ENCODE results near the gene ARFGAP2. TPM values are rescaled to one million over a fixed set of nuclear protein-coding genes. Genes with fewer than 3 reads are reported as not detected.

The ARFGAP2 gene
- total RNA-seq, 1 experiment from 2014 or later: 122 TPM

DNA sequence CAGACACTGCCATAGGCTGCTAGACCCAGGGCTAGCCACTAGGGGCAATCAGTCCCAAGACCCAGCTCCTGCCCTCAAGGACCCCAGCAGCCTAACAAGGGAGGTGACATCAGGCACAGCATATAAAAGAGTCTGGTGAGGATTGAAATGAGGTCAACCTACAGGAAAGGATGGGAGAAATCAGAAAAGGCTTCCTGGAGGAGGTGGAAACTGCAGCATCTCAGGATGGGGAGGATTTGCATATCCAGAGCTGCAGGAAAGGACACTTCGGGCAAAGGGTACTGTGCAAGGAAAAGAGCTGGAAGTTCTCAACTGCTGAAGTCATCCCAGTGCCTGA, 2.9 kb upstream of the ARFGAP2 start:
- Histone ChIP-seq H3K27ac (no peak overlapping the region), H2AFZ (no peak overlapping the region), H3K4me1 (replicated peaks; ENCODE audit: insufficient read depth) (peaks cover 17% of the 10 kb centered on the region), H3K79me2 (ENCODE audit: low read depth) (peaks cover 43% of the 10 kb centered on the region), H3K9me2 (ENCODE audit: insufficient read depth) (no peaks in the 10 kb centered on the region), H3K4me2 (no peak overlapping the region), H3K4me3 (no peak overlapping the region), H3K27me3 (ENCODE audit: insufficient read depth, low read depth) (no peaks in the 10 kb centered on the region), H3F3A (ENCODE audit: insufficient read depth, low read depth) (peaks cover 44% of the 10 kb centered on the region), H3K36me3 (ENCODE audit: low read depth) (peaks cover 14% of the 10 kb centered on the region; the same call in 1 of the 2 replicates), H3K9me3 (ENCODE audit: insufficient read depth, low read depth) (no peaks in the 10 kb centered on the region), H4K20me1 (ENCODE audit: insufficient read depth) (peaks cover 18% of the 10 kb centered on the region)
- ChIA-PET POLR2A (ENCODE audit: unreplicated experiment) (interaction anchor here (0.6 to 0.7 kb wide), 2 partner anchors 23 to 80 kb away, joined by 3 to 9 read pairs; no protein-coding TSS in a partner anchor), CTCF (interaction anchor here (1.2 to 1.3 kb wide), 2 partner anchors 69 to 79 kb away, joined by 3 to 5 read pairs; partner anchors contain the start of gene ACP2)
- TF ChIP-seq EZH2 (IDR thresholded peaks at IDR 0.05; ENCODE audit: low read depth): no peak
- TF ChIP-seq, protein P1, sequence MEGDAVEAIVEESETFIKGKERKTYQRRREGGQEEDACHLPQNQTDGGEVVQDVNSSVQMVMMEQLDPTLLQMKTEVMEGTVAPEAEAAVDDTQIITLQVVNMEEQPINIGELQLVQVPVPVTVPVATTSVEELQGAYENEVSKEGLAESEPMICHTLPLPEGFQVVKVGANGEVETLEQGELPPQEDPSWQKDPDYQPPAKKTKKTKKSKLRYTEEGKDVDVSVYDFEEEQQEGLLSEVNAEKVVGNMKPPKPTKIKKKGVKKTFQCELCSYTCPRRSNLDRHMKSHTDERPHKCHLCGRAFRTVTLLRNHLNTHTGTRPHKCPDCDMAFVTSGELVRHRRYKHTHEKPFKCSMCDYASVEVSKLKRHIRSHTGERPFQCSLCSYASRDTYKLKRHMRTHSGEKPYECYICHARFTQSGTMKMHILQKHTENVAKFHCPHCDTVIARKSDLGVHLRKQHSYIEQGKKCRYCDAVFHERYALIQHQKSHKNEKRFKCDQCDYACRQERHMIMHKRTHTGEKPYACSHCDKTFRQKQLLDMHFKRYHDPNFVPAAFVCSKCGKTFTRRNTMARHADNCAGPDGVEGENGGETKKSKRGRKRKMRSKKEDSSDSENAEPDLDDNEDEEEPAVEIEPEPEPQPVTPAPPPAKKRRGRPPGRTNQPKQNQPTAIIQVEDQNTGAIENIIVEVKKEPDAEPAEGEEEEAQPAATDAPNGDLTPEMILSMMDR (conservative IDR thresholded peaks at IDR 0.05): peak; percentile 83
- no TSS peak for BruUV-seq (replicated peaks)
- intact Hi-C loops (cut with micrococcal nuclease; ENCODE audit: unreplicated experiment): no loop called here
- peak in 1 of 2 experiments; percentile 39 for DNase-seq

DNA sequence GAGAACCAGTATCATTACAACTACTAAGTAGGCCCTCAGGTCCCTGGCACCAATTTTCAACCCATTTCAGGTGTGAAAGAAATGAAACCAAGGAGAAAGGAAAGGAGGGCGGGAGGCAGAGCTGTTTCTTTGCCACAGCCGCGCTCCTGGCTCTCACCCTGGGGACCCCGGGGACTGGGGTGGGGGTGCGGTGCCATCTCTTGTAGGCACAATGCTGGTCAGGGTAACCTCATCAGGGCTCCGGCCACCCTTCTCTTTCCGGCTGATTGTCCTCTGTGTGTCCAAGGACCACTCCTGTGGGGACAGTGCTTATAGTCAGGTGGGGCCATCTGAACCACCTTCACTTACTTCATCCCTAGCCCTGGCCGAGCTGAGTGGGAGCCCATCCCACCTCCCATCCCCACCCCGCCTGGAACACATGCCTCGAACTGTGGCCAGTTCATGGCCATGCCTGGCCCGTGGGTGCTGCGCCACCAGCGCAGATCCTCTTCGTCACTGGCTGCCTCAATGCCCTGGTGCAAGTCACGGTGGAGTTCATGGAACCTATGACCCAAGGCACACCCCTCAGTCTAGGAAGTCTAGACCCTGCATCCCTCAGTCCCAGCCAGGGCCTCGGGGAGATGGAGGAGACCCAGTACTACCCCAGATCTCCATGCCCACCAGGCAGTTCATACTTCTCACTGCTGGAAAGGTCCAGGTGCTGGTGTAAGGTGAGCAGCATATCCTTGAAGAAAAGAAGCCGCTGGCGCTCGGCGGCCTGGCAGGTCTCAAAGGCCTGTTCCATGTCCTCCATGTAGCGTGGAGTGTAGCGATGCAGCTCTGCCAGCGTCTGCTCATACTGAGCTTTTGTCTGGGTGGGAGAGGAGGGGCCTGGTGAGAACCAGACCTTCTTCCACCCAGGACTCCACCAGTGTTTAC, 2.3 kb upstream of the ARFGAP2 start:
- TF ChIP-seq, protein P1 (conservative IDR thresholded peaks at IDR 0.05): no peak
- TF ChIP-seq EZH2 (IDR thresholded peaks at IDR 0.05; ENCODE audit: low read depth): no peak

GRCh38 chr11:47178316-47178715, 1.6 kb upstream of the ARFGAP2 start:
- Histone ChIP-seq H3K27me3 (ENCODE audit: insufficient read depth, low read depth) (no peaks in the 10 kb centered on the region), H3K79me2 (ENCODE audit: low read depth) (peaks cover 40% of the 10 kb centered on the region), H3K9me2 (ENCODE audit: insufficient read depth) (no peaks in the 10 kb centered on the region), H4K20me1 (ENCODE audit: insufficient read depth) (peaks cover 17% of the 10 kb centered on the region), H3F3A (ENCODE audit: insufficient read depth, low read depth) (peaks cover 44% of the 10 kb centered on the region), H3K4me2 (no peak overlapping the region), H2AFZ (no peak overlapping the region), H3K4me3 (no peak overlapping the region), H3K27ac (no peak overlapping the region), H3K9me3 (ENCODE audit: insufficient read depth, low read depth) (no peaks in the 10 kb centered on the region), H3K36me3 (ENCODE audit: low read depth) (peaks cover 18% of the 10 kb centered on the region), H3K4me1 (replicated peaks; ENCODE audit: insufficient read depth) (peaks cover 12% of the 10 kb centered on the region)
- BruUV-seq (replicated peaks): no TSS peak
- POLR2A ChIA-PET (ENCODE audit: unreplicated experiment): interaction anchor here (0.5 kb wide), 1 partner anchor 46 kb away, joined by 5 read pairs; no protein-coding TSS in a partner anchor
- TF ChIP-seq, protein P1 (conservative IDR thresholded peaks at IDR 0.05): no peak
- no peak for TF ChIP-seq EZH2 (IDR thresholded peaks at IDR 0.05; ENCODE audit: low read depth)
- intact Hi-C loops (cut with micrococcal nuclease; ENCODE audit: unreplicated experiment): no loop called here
- CTCF ChIA-PET: interaction anchor here (1.1 to 1.8 kb wide), 4 partner anchors 37 to 177 kb away, joined by 3 to 9 read pairs (median 7); partner anchors contain the start of genes DDB2 and NR1H3
- DNase-seq: no peak

More for the DNA sequence above, 2.3 kb upstream of the ARFGAP2 start:
- Histone ChIP-seq H3K27ac (no peak overlapping the region), H3K9me2 (ENCODE audit: insufficient read depth) (no peaks in the 10 kb centered on the region), H4K20me1 (ENCODE audit: insufficient read depth) (peaks cover 12% of the 10 kb centered on the region), H3K36me3 (ENCODE audit: low read depth) (peaks cover 14% of the 10 kb centered on the region; the same call in 1 of the 2 replicates), H3F3A (ENCODE audit: insufficient read depth, low read depth) (peaks cover 44% of the 10 kb centered on the region), H2AFZ (no peak overlapping the region), H3K9me3 (ENCODE audit: insufficient read depth, low read depth) (no peaks in the 10 kb centered on the region), H3K79me2 (ENCODE audit: low read depth) (peaks cover 40% of the 10 kb centered on the region), H3K4me3 (no peak overlapping the region), H3K4me1 (replicated peaks; ENCODE audit: insufficient read depth) (peaks cover 12% of the 10 kb centered on the region), H3K27me3 (ENCODE audit: insufficient read depth, low read depth) (no peaks in the 10 kb centered on the region), H3K4me2 (no peak overlapping the region)
- no peak for DNase-seq
- ChIA-PET CTCF (interaction anchor here (1.1 to 1.6 kb wide), 4 partner anchors 69 to 80 kb away, joined by 3 to 9 read pairs (median 4); partner anchors contain the start of genes ACP2 and NR1H3), POLR2A (ENCODE audit: unreplicated experiment) (no interaction called here)
- intact Hi-C loops (cut with micrococcal nuclease; ENCODE audit: unreplicated experiment): no loop called here
- BruUV-seq (replicated peaks): no TSS peak
